CD4-positive, alpha-beta memory T cell (primary cell): ENCODE data around the gene FASN. TPM values are rescaled to one million over a fixed set of nuclear protein-coding genes. Genes with fewer than 3 reads are reported as not detected.
"Not testable (repeated sequence)": the region's sequence is repeated elsewhere in the genome, so short reads cannot be mapped to it uniquely, and the experiment has no call there.

Experiments used
- CTCF ChIA-PET: fragments of 350-600 bp; sonication (Branson Sonifier 250); formaldehyde crosslinking; loops from one replicate; lab custom pipeline; 2021; ENCODE audit warnings: inconsistent platforms; ENCODE audit not compliant: partially characterized antibody; lab: Charles Lee
- POLR2A ChIA-PET: fragments of 350-600 bp; sonication (Branson Sonifier 250); formaldehyde crosslinking; loops from one replicate; lab custom pipeline; 2021; ENCODE audit not compliant: partially characterized antibody; lab: Charles Lee
- DNase-seq, 5 donors: peaks; one replicate each; pipeline versions ENCODE4 v3.0.0 to v3.0.0-alpha.2; 2020 to 2022; ENCODE audit warnings: mixed read lengths in 1 of 5
- H3K27ac ChIP-seq: one replicate; pipeline ENCODE4 v1.7.0; 2013; ENCODE audit warnings: low read depth, low read length
- H3K27me3 ChIP-seq: 2 replicates; pipeline ENCODE4 v1.7.0; 2013; ENCODE audit warnings: mild to moderate bottlenecking, low read length, moderate library complexity; ENCODE audit not compliant: insufficient read depth
- H3K36me3 ChIP-seq: 2 replicates; pipeline ENCODE4 v1.7.0; 2013; ENCODE audit warnings: mild to moderate bottlenecking, low read length, moderate library complexity; ENCODE audit not compliant: insufficient read depth
- H3K4me1 ChIP-seq: 2 replicates; pipeline ENCODE4 v1.7.0; 2013; ENCODE audit warnings: mild to moderate bottlenecking, low read length, moderate library complexity; ENCODE audit not compliant: insufficient read depth
- H3K4me3 ChIP-seq, 2 donors: one replicate each; pipeline ENCODE4 v1.7.0; 2013; ENCODE audit warnings: low read length in 2 of 2, mild to moderate bottlenecking in 1 of 2
- H3K9me3 ChIP-seq, 2 donors: one replicate each; pipeline ENCODE4 v1.7.0; 2013; ENCODE audit warnings: low read length in 2 of 2, control low read depth in 1 of 2; ENCODE audit not compliant: control insufficient read depth in 1 of 2
- H3K27ac Mint-ChIP-seq, 7 donors: one replicate each; pipeline ENCODE4 v1.8.0; 2020 to 2021; ENCODE audit warnings: mixed read lengths in 7 of 7, mild to moderate bottlenecking in 6 of 7, inconsistent platforms in 3 of 7, moderate library complexity in 3 of 7
- H3K27me3 Mint-ChIP-seq, 2 donors: one replicate each; pipeline ENCODE4 v1.8.0; 2020 to 2021; ENCODE audit warnings: mixed read lengths in 2 of 2
- H3K36me3 Mint-ChIP-seq, 2 donors: one replicate each; pipeline ENCODE4 v1.8.0; 2020 to 2021; ENCODE audit warnings: mixed read lengths in 2 of 2, inconsistent platforms in 1 of 2, mild to moderate bottlenecking in 1 of 2
- H3K4me1 Mint-ChIP-seq, 4 donors: one replicate each; pipeline ENCODE4 v1.8.0; 2020 to 2021; ENCODE audit warnings: mixed read lengths in 4 of 4, mild to moderate bottlenecking in 1 of 4
- H3K4me3 Mint-ChIP-seq, 8 donors: one replicate each; pipeline ENCODE4 v1.8.0; 2020 to 2021; ENCODE audit warnings: mixed read lengths in 8 of 8, mild to moderate bottlenecking in 7 of 8, moderate library complexity in 6 of 8, inconsistent platforms in 3 of 8
- H3K9me3 Mint-ChIP-seq, 8 donors: one replicate each; pipeline ENCODE4 v1.8.0; 2020 to 2021; ENCODE audit warnings: mixed read lengths in 8 of 8, mild to moderate bottlenecking in 5 of 8, inconsistent platforms in 3 of 8, moderate library complexity in 1 of 8
- intact Hi-C: fragments of 100-400 bp; cut with micrococcal nuclease; formaldehyde crosslinking; loops from one replicate; pipeline ENCODE4 v1.15.1; 2023
- polyA plus RNA-seq, 2 donors: library from polyadenylated mRNA; unstranded; fragments of 300-500 nt; fragmentation: Illumina TruSeq; gene quantifications; one replicate each; pipeline ENCODE4 v1.2.3, GENCODE V29; 2021
- total RNA-seq, 2 experiments: library from RNA; stranded (reverse); gene quantifications; one replicate each; pipeline ENCODE4 v1.2.3, GENCODE V29; 2021

Gene FASN
- total and polyA plus RNA-seq, 4 experiments from 2014 or later = 0.03 to 27.7 (median 15.0) TPM

- no peaks in the 10 kb centered on the region for H3K27me3 Mint-ChIP-seq
- POLR2A ChIA-PET = interaction anchor here (1.0 kb wide), 1 partner anchor 36 kb away, joined by 3 read pairs; the partner anchor contains the start of gene FASN
Measured at GRCh38 chr17:82134101-82134500, 36.1 kb upstream of the FASN start.

GRCh38 chr17:82133166-82133953, 35.3 kb upstream of the FASN start:
- POLR2A ChIA-PET, CTCF ChIA-PET: not testable (repeated sequence)
- peak overlapping the region in 1 of 7 donors; percentile 14 for H3K27ac Mint-ChIP-seq

More at GRCh38 chr17:82134101-82134500, 36.1 kb upstream of the FASN start:
- intact Hi-C loops = no loop called here
- Mint-ChIP-seq H3K4me3 (peak overlapping the region in 1 of 8 donors; percentile 33), H3K36me3 (no peaks in the 10 kb centered on the region), H3K27ac (peak overlapping the region in 3 of 7 donors; percentile 13 to 42 (median 36)), H3K9me3 (no peaks in the 10 kb centered on the region), H3K4me1 (peaks cover 4 to 9% (median 5%) of the 10 kb centered on the region in 4 donors)
- Histone ChIP-seq H3K36me3 (no peaks in the 10 kb centered on the region), H3K9me3 (no peaks in the 10 kb centered on the region), H3K4me1 (peaks cover 7% of the 10 kb centered on the region), H3K4me3 (no peak overlapping the region), H3K27ac (no peak overlapping the region), H3K27me3 (no peaks in the 10 kb centered on the region)
- CTCF ChIA-PET = interaction anchor here (1.6 kb wide), 1 partner anchor 11 kb away, joined by 3 read pairs; no protein-coding TSS in a partner anchor
- DNase-seq = no peak

GRCh38 chr17:82129095-82129494, 31.1 kb upstream of the FASN start:
- H3K36me3 Mint-ChIP-seq = peaks cover 0 to 3% of the 10 kb centered on the region in 2 donors
- peaks cover 55% of the 10 kb centered on the region for H3K4me1 ChIP-seq
- ChIA-PET CTCF (no interaction called here), POLR2A (no interaction called here)
- no peaks in the 10 kb centered on the region for H3K36me3 ChIP-seq
- DNase-seq = no peak
- H3K4me3 Mint-ChIP-seq = peak overlapping the region in 1 of 8 donors; percentile 61
- no peaks in the 10 kb centered on the region for H3K27me3 Mint-ChIP-seq
- H3K27ac ChIP-seq = peak overlapping the region; percentile 77
- H3K27ac Mint-ChIP-seq = peak overlapping the region; percentile 84 to 99 (median 98)
- H3K27me3 ChIP-seq = no peaks in the 10 kb centered on the region
- H3K9me3 ChIP-seq = no peaks in the 10 kb centered on the region
- peaks cover 25 to 54% (median 41%) of the 10 kb centered on the region in 4 donors for H3K4me1 Mint-ChIP-seq
- peaks cover 0 to 2% (median 0%) of the 10 kb centered on the region in 8 donors for H3K9me3 Mint-ChIP-seq
- H3K4me3 ChIP-seq = no peak overlapping the region
- intact Hi-C loops = no loop called here

More at GRCh38 chr17:82133166-82133953, 35.3 kb upstream of the FASN start:
- H3K4me1 Mint-ChIP-seq = peaks cover 4 to 16% (median 9%) of the 10 kb centered on the region in 4 donors
- DNase-seq, H3K9me3 ChIP-seq, H3K36me3 ChIP-seq, H3K27me3 ChIP-seq, H3K9me3 Mint-ChIP-seq, H3K36me3 Mint-ChIP-seq, intact Hi-C loops, H3K27ac ChIP-seq, H3K4me3 ChIP-seq, H3K27me3 Mint-ChIP-seq, H3K4me3 Mint-ChIP-seq: not testable (repeated sequence)
- peaks cover 13% of the 10 kb centered on the region for H3K4me1 ChIP-seq

GRCh38 chr17:82128287-82128686, 30.3 kb upstream of the FASN start:
- ChIA-PET POLR2A (interaction anchor here (1.1 to 2.6 kb wide), 5 partner anchors 21 to 98 kb away, joined by 3 to 65 read pairs (median 19); partner anchors contain the start of genes DUS1L, FASN and RAC3), CTCF (interaction anchor here (0.7 to 1.7 kb wide), 3 partner anchors 24 to 30 kb away, joined by 3 to 7 read pairs (median 5); partner anchors contain the start of gene FASN)
- peak overlapping the region; percentile 91 to 100 (median 99) for H3K27ac Mint-ChIP-seq

GRCh38 chr17:82127704-82128103, 29.7 kb upstream of the FASN start:
- DNase-seq = peak; percentile 35 to 57 (median 43)
- intact Hi-C loops = loop anchor here (1.0 kb wide), 3 partner anchors 27 to 104 kb away; partner anchors contain the start of genes DCXR and LRRC45
- Mint-ChIP-seq H3K4me3 (peak overlapping the region in 7 of 8 donors; percentile 47 to 84 (median 77)), H3K27me3 (no peaks in the 10 kb centered on the region), H3K9me3 (peaks cover 0 to 2% (median 0%) of the 10 kb centered on the region in 8 donors), H3K27ac (peak overlapping the region; percentile 91 to 100 (median 99)), H3K36me3 (peaks cover 0 to 3% of the 10 kb centered on the region in 2 donors), H3K4me1 (peaks cover 26 to 62% (median 48%) of the 10 kb centered on the region in 4 donors)
- H3K4me3 ChIP-seq = peak overlapping the region in 1 of 2 donors; percentile 42
- H3K4me1 ChIP-seq = peaks cover 58% of the 10 kb centered on the region
- H3K27me3 ChIP-seq = no peaks in the 10 kb centered on the region
- ChIA-PET CTCF (interaction anchor here (0.7 to 1.7 kb wide), 3 partner anchors 24 to 29 kb away, joined by 3 to 7 read pairs (median 5); partner anchors contain the start of gene FASN), POLR2A (interaction anchor here (1.1 to 2.6 kb wide), 6 partner anchors 21 to 97 kb away, joined by 3 to 65 read pairs (median 12); partner anchors contain the start of genes DUS1L, FASN and RAC3)
- H3K27ac ChIP-seq = peak overlapping the region; percentile 77
- H3K36me3 ChIP-seq = no peaks in the 10 kb centered on the region
- H3K9me3 ChIP-seq = no peaks in the 10 kb centered on the region

More at GRCh38 chr17:82128287-82128686, 30.3 kb upstream of the FASN start:
- intact Hi-C loops = no loop called here
- peaks cover 0 to 2% (median 0%) of the 10 kb centered on the region in 8 donors for H3K9me3 Mint-ChIP-seq
- H3K27me3 ChIP-seq = no peaks in the 10 kb centered on the region
- no peak overlapping the region for H3K4me3 ChIP-seq
- DNase-seq = no peak
- no peaks in the 10 kb centered on the region for H3K9me3 ChIP-seq
- H3K36me3 Mint-ChIP-seq = peaks cover 0 to 3% of the 10 kb centered on the region in 2 donors
- no peaks in the 10 kb centered on the region for H3K36me3 ChIP-seq
- H3K27me3 Mint-ChIP-seq = no peaks in the 10 kb centered on the region
- peak overlapping the region; percentile 77 for H3K27ac ChIP-seq
- peaks cover 25 to 58% (median 45%) of the 10 kb centered on the region in 4 donors for H3K4me1 Mint-ChIP-seq
- H3K4me3 Mint-ChIP-seq = peak overlapping the region in 2 of 8 donors; percentile 48 to 77
- H3K4me1 ChIP-seq = peaks cover 56% of the 10 kb centered on the region

- ChIA-PET POLR2A (interaction anchor here (0.7 to 3.6 kb wide), 20 partner anchors 8 to 175 kb away, joined by 3 to 65 read pairs (median 5); partner anchors contain the start of genes ASPSCR1, DCXR, DUS1L and FASN), CTCF (interaction anchor here (1.2 to 1.7 kb wide), 7 partner anchors 10 to 107 kb away, joined by 3 to 9 read pairs (median 3); partner anchors contain the start of gene FASN)
- Histone ChIP-seq H3K9me3 (no peaks in the 10 kb centered on the region), H3K27me3 (no peaks in the 10 kb centered on the region), H3K27ac (peak overlapping the region; percentile 77), H3K4me3 (peak overlapping the region in 1 of 2 donors; percentile 42), H3K36me3 (no peaks in the 10 kb centered on the region), H3K4me1 (peaks cover 62% of the 10 kb centered on the region)
- Mint-ChIP-seq H3K27ac (peak overlapping the region; percentile 91 to 100 (median 99)), H3K9me3 (peaks cover 0 to 2% (median 0%) of the 10 kb centered on the region in 8 donors), H3K36me3 (peaks cover 0 to 3% of the 10 kb centered on the region in 2 donors), H3K27me3 (no peaks in the 10 kb centered on the region), H3K4me1 (peaks cover 27 to 65% (median 50%) of the 10 kb centered on the region in 4 donors), H3K4me3 (peak overlapping the region; percentile 74 to 87 (median 82))
- intact Hi-C loops = loop anchor here (1.0 kb wide), 3 partner anchors 27 to 104 kb away; partner anchors contain the start of genes DCXR and LRRC45
- DNase-seq = no peak
Measured at GRCh38 chr17:82127315-82127595, 29.2 kb upstream of the FASN start.
